PC-9 (cell line): ENCODE measurements around the gene YRDC.
"Not testable (repeated sequence)": the region's sequence is repeated elsewhere in the genome, so short reads cannot be mapped to it uniquely, and the experiment has no call there.

ENCODE experiments used
- CTCF ChIP-seq: fragments of 200-600 bp; sonication (generic); conservative IDR thresholded peaks from 2 replicates; pipeline ENCODE4 v1.6.1; 2017; ENCODE audit warnings: mixed run types, antibody characterized with exemption, mild to moderate bottlenecking, moderate library complexity
- EZH2 ChIP-seq: fragments of 200-600 bp; sonication (generic); IDR thresholded peaks from 2 replicates; pipeline ENCODE4 v1.8.0; 2017; ENCODE audit warnings: antibody characterized with exemption, low read depth

- TF ChIP-seq CTCF, EZH2: not testable (repeated sequence)
Observed at GRCh38 chr1:37771440-37771839, 36.6 kb downstream of the YRDC start.
